Measurements from ENCODE around the gene RFC2. TPM values are rescaled to one million over a fixed set of nuclear protein-coding genes. Genes with fewer than 3 reads are reported as not detected.
"Not testable (repeated sequence)": the region's sequence is repeated elsewhere in the genome, so short reads cannot be mapped to it uniquely, and the experiment has no call there.

The RFC2 gene
- total and polyA plus RNA-seq, 4 experiments from 2014 or later: 15.7 to 32.3 (median 19.2) TPM

DNA sequence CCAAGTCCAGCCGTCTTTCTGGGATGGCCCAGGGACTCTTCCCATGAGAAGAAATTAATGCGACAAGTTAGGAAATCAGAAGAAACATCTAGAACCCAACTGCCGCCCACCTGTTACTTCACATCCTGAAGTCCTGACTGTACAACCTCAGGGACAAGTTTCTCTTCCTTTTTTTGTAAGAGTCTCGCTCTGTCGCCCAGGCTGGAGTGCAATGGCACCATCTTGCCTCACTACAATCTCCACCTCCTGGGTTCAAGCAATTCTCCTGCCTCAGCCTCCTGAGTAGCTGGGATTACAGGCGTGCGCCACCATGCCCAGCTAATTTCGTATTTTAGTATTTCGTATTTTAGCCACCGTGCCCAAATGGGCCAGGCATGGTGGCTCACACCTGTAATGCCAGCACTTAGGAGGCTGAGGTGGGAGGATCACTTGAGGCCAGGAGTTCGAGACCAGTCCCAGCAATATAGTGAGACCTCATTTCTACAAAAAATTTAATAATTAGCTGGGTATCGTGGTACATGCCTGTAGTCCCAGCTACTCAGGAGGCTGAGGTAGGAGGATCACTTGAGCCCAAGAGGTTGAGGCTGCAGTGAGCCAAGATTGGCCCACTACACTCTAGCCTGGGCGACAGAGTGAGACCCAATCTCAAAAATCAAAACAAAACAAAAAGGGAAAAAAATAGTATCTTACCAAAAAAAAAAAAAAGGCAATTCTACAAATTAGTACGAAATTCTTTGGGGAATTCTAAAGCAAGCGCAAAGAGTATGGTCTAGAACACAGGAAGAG, 23.6 kb downstream of the RFC2 start:
- DNase-seq: no peak
- ChIA-PET CTCF (ENCODE audit: partially characterized antibody) (interaction anchor here (1.5 kb wide), 1 partner anchor 24 kb away, joined by 7 read pairs; no protein-coding TSS in a partner anchor), POLR2A (ENCODE audit: partially characterized antibody) (no interaction called here)
- no peak overlapping the region for H3K27ac ChIP-seq (ENCODE audit: low read depth, low read length)
- Mint-ChIP-seq H3K36me3 (peaks cover 29 to 34% of the 10 kb centered on the region in 2 donors), H3K27me3 (no peaks in the 10 kb centered on the region), H3K27ac (no peak overlapping the region), H3K4me1 (peaks cover 3 to 6% (median 4%) of the 10 kb centered on the region in 4 donors), H3K9me3 (no peaks in the 10 kb centered on the region), H3K4me3 (no peak overlapping the region)
- no peaks in the 10 kb centered on the region for H3K27me3 ChIP-seq (ENCODE audit: insufficient read depth, low read length)
- no peak overlapping the region for H3K4me3 ChIP-seq (ENCODE audit: low read length in 2 of 2)
- peaks cover 12% of the 10 kb centered on the region for H3K36me3 ChIP-seq (ENCODE audit: insufficient read depth, low read length)
- intact Hi-C loops (cut with micrococcal nuclease): no loop called here
- no peaks in the 10 kb centered on the region for H3K9me3 ChIP-seq (ENCODE audit: control insufficient read depth in 1 of 2, low read length in 2 of 2)
- H3K4me1 ChIP-seq (ENCODE audit: insufficient read depth, low read length): no peaks in the 10 kb centered on the region

DNA sequence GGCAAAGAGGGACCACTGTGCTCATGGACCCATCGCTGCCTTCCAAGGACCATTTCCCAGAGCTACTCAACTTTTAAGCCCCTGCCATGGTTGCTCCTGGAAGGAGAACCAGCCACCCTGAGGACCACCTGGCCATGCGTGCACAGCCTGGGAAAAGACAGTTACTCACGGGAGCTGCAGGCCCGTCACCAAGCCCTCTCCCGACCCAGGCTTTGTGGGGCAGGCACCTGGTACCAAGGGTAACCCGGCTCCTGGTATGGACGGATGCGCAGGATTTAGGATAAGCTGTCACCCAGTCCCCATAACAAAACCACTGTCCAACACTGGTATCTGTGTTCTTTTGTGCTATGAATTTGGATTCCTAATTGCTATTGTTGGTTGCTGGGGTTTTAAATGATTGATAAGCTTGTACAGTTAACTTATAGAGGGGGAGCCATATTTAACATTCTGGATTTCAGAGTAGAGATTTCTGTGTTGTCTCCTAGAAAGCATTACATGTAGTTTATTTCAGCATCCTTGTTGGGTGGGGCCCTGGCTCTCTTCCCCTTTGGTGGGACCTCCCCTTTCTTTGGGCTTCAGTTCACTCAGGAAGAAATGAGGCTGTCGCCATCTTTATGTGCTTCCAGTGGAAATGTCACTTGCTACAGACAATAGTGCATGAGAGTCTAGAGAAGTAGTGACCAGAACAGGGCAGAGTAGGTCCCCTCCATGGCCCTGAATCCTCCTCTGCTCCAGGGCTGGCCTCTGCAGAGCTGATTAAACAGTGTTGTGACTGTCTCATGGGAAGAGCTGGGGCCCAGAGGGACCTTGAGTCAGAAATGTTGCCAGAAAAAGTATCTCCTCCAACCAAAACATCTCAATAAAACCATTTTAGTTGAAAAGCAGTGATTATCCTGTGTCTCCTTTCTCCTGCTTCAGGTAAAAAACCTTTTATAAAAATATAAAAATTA, 25.0 kb downstream of the RFC2 start:
- Mint-ChIP-seq H3K4me3 (no peak overlapping the region), H3K9me3 (no peaks in the 10 kb centered on the region), H3K4me1 (peaks cover 3 to 6% (median 4%) of the 10 kb centered on the region in 4 donors), H3K27ac (peak overlapping the region in 1 of 7 donors; percentile 35), H3K36me3 (peaks cover 20 to 22% of the 10 kb centered on the region in 2 donors), H3K27me3 (no peaks in the 10 kb centered on the region)
- POLR2A ChIA-PET (ENCODE audit: partially characterized antibody): interaction anchor here (0.5 kb wide), 1 partner anchor 106 kb away, joined by 4 read pairs; no protein-coding TSS in a partner anchor
- CTCF ChIA-PET (ENCODE audit: partially characterized antibody): no interaction called here
- Histone ChIP-seq H3K27ac (ENCODE audit: low read depth, low read length) (no peak overlapping the region), H3K4me1 (ENCODE audit: insufficient read depth, low read length) (no peaks in the 10 kb centered on the region), H3K27me3 (ENCODE audit: insufficient read depth, low read length) (no peaks in the 10 kb centered on the region), H3K9me3 (ENCODE audit: control insufficient read depth in 1 of 2, low read length in 2 of 2) (no peaks in the 10 kb centered on the region), H3K36me3 (ENCODE audit: insufficient read depth, low read length) (peaks cover 12% of the 10 kb centered on the region), H3K4me3 (ENCODE audit: low read length in 2 of 2) (no peak overlapping the region)
- intact Hi-C loops (cut with micrococcal nuclease): no loop called here
- no peak for DNase-seq

DNA sequence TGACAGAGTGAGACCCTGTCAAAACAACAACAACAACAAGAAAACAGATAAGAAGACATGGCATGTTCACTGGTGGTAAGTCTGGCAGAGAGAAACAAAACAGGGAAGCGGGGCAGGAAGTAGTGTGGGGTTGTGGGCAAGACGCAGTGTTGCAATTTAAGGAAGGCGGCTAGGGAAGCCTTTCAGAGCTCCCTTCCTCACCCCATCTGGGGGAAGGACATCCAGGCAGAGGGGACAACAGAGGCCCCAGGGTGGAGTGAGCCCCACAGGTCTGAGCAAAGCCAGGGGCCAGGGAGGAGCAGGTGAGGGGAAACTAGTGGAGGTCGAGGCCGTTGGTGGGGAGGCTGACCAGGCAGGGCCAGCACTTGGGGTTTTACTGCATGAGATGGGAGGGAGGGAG, 27.6 kb downstream of the RFC2 start:
- no peak for DNase-seq
- Mint-ChIP-seq H3K4me3 (no peak overlapping the region), H3K36me3 (peaks cover 16 to 17% of the 10 kb centered on the region in 2 donors), H3K4me1 (peaks cover 3 to 9% (median 5%) of the 10 kb centered on the region in 4 donors), H3K27ac (peak overlapping the region in 5 of 7 donors; percentile 19 to 81 (median 42)), H3K27me3 (no peaks in the 10 kb centered on the region), H3K9me3 (no peaks in the 10 kb centered on the region)
- H3K27me3 ChIP-seq (ENCODE audit: insufficient read depth, low read length): no peaks in the 10 kb centered on the region
- H3K36me3 ChIP-seq (ENCODE audit: insufficient read depth, low read length): peaks cover 12% of the 10 kb centered on the region
- no peaks in the 10 kb centered on the region for H3K9me3 ChIP-seq (ENCODE audit: control insufficient read depth in 1 of 2, low read length in 2 of 2)
- no peak overlapping the region for H3K4me3 ChIP-seq (ENCODE audit: low read length in 2 of 2)
- intact Hi-C loops (cut with micrococcal nuclease): no loop called here
- H3K27ac ChIP-seq (ENCODE audit: low read depth, low read length): no peak overlapping the region
- POLR2A ChIA-PET (ENCODE audit: partially characterized antibody): no interaction called here
- CTCF ChIA-PET (ENCODE audit: partially characterized antibody): interaction anchor here (0.6 kb wide), 1 partner anchor 20 kb away, joined by 3 read pairs; no protein-coding TSS in a partner anchor
- no peaks in the 10 kb centered on the region for H3K4me1 ChIP-seq (ENCODE audit: insufficient read depth, low read length)

DNA sequence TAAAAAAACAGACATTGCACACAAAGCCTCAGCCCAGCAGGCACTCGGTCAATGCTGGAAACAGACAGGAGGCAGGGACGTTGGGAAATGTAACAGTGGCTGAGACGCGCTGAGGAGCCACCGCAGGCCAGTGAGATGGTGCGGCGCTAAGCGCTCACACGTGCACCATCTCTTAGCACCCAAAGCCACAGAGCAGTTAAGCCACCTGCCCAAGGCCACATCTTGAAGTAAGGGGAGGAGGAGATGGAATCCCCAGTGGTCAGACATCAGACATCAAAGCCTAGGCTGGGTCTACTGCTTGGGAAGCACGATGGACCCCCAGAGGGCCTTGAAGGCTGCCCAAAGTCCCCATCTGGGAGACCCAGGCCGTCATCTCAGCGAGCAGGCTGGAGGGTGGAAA, 28.8 kb downstream of the RFC2 start:
- no peaks in the 10 kb centered on the region for H3K27me3 Mint-ChIP-seq
- ChIA-PET CTCF (ENCODE audit: partially characterized antibody) (no interaction called here), POLR2A (ENCODE audit: partially characterized antibody) (no interaction called here)
- H3K27me3 ChIP-seq (ENCODE audit: insufficient read depth, low read length): no peaks in the 10 kb centered on the region
- peaks cover 4% of the 10 kb centered on the region for H3K36me3 ChIP-seq (ENCODE audit: insufficient read depth, low read length)
- no peak overlapping the region for H3K27ac ChIP-seq (ENCODE audit: low read depth, low read length)
- intact Hi-C loops (cut with micrococcal nuclease): no loop called here
- peaks cover 10% of the 10 kb centered on the region in 2 donors for H3K36me3 Mint-ChIP-seq
- no peaks in the 10 kb centered on the region for H3K4me1 ChIP-seq (ENCODE audit: insufficient read depth, low read length)
- no peaks in the 10 kb centered on the region for H3K9me3 ChIP-seq (ENCODE audit: control insufficient read depth in 1 of 2, low read length in 2 of 2)
- peaks cover 3 to 9% (median 5%) of the 10 kb centered on the region in 4 donors for H3K4me1 Mint-ChIP-seq
- H3K4me3 Mint-ChIP-seq: no peak overlapping the region
- H3K4me3 ChIP-seq (ENCODE audit: low read length in 2 of 2): no peak overlapping the region
- H3K9me3 Mint-ChIP-seq: no peaks in the 10 kb centered on the region
- peak overlapping the region in 3 of 7 donors; percentile 7 to 64 (median 37) for H3K27ac Mint-ChIP-seq
- DNase-seq: no peak

DNA sequence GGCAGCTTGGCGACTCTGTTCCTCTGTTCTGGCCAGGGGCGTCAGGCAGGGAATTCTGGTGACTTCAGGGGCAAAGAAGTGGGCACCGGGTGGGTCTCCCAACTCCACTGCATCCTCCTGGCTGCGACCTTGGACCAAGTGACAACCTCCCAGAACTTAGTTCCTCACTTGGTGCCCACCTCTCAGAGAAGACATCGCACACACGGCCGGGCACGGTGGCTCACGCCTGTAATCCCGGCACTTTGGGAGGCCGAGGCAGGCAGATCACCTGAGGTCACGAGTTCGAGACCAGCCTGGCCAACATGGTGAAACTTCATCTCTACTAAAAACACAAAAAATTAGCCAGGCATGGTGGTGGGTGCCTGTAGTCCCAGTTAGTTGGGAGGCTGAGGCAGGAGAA, 29.3 kb downstream of the RFC2 start:
- CTCF ChIA-PET (ENCODE audit: partially characterized antibody): interaction anchor here (1.5 kb wide), 1 partner anchor 18 kb away, joined by 3 read pairs; no protein-coding TSS in a partner anchor
- POLR2A ChIA-PET (ENCODE audit: partially characterized antibody): not testable (repeated sequence)

DNA sequence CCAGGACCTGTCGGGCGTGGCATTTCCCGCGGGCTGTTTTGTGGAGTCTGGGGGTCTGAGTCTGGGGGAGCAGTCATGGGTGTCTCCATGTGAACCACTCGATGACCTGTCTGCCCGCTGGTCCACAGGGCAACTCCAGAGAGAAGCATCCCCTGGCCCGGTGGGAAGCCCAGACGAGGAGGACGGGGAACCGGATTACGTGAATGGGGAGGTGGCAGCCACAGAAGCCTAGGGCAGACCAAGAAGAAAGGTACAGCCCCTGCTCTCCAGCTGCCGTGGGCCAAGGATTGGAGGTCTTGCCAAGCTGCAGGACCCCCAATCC, 29.7 kb downstream of the RFC2 start:
- POLR2A ChIA-PET (ENCODE audit: partially characterized antibody): no interaction called here
- no peaks in the 10 kb centered on the region for H3K4me1 ChIP-seq (ENCODE audit: insufficient read depth, low read length)

More for the DNA sequence above, 29.3 kb downstream of the RFC2 start:
- intact Hi-C loops (cut with micrococcal nuclease); H3K4me1 ChIP-seq (ENCODE audit: insufficient read depth, low read length); H3K27ac ChIP-seq (ENCODE audit: low read depth, low read length); H3K9me3 Mint-ChIP-seq; H3K4me3 Mint-ChIP-seq; H3K9me3 ChIP-seq (ENCODE audit: control insufficient read depth in 1 of 2, low read length in 2 of 2); H3K27me3 ChIP-seq (ENCODE audit: insufficient read depth, low read length); H3K4me3 ChIP-seq (ENCODE audit: low read length in 2 of 2); DNase-seq; H3K36me3 ChIP-seq (ENCODE audit: insufficient read depth, low read length); H3K4me1 Mint-ChIP-seq; H3K36me3 Mint-ChIP-seq; H3K27me3 Mint-ChIP-seq: not testable (repeated sequence)
- peak overlapping the region in 1 of 7 donors; percentile 64 for H3K27ac Mint-ChIP-seq

More for the DNA sequence above, 29.7 kb downstream of the RFC2 start:
- H3K4me3 Mint-ChIP-seq: no peak overlapping the region
- no peaks in the 10 kb centered on the region for H3K27me3 ChIP-seq (ENCODE audit: insufficient read depth, low read length)
- peaks cover 3 to 9% (median 5%) of the 10 kb centered on the region in 4 donors for H3K4me1 Mint-ChIP-seq
- H3K9me3 ChIP-seq (ENCODE audit: control insufficient read depth in 1 of 2, low read length in 2 of 2): no peaks in the 10 kb centered on the region
- intact Hi-C loops (cut with micrococcal nuclease): no loop called here
- no peak for DNase-seq
- H3K9me3 Mint-ChIP-seq: no peaks in the 10 kb centered on the region
- no peak overlapping the region for H3K27ac ChIP-seq (ENCODE audit: low read depth, low read length)
- peak overlapping the region in 1 of 7 donors; percentile 29 for H3K27ac Mint-ChIP-seq
- H3K36me3 Mint-ChIP-seq: peaks cover 9% of the 10 kb centered on the region in 2 donors
- no peaks in the 10 kb centered on the region for H3K27me3 Mint-ChIP-seq
- H3K4me3 ChIP-seq (ENCODE audit: low read length in 2 of 2): no peak overlapping the region
- CTCF ChIA-PET (ENCODE audit: partially characterized antibody): interaction anchor here (1.5 kb wide), 1 partner anchor 18 kb away, joined by 3 read pairs; no protein-coding TSS in a partner anchor
- H3K36me3 ChIP-seq (ENCODE audit: insufficient read depth, low read length): peaks cover 4% of the 10 kb centered on the region

Measured in CD4-positive, alpha-beta memory T cell (primary cell).